ENCODE results near the gene TRAF2. TPM values are rescaled to one million over a fixed set of nuclear protein-coding genes. Genes with fewer than 3 reads are reported as not detected.

Gene TRAF2
- total and polyA plus RNA-seq, 2 of the 8 experiments (the other 6 are each of a cell fraction or from before 2014, with no cell fraction given) = 26.9 to 50.2 TPM

GRCh38 chr9:136840877-136841645, 45.3 kb upstream of the TRAF2 start (continued):
- 0 out of 2 replicates have a peak, but pooled peaks have one; percentile 8 for TF ChIP-seq GABPA (IDR thresholded peaks at IDR 0.05; ENCODE audit: borderline replicate concordance, insufficient read depth, low read length)
- peak; percentile 64 for TF ChIP-seq POLR2AphosphoS5 (IDR thresholded peaks at IDR 0.05; ENCODE audit: low read depth, low read length)
- TF ChIP-seq POLR2A (IDR thresholded peaks at IDR 0.05; ENCODE audit: control extremely low read depth in 1 of 2, low read depth in 2 of 2, low read length in 2 of 2) = no peak; a peak in 2 of 3 replicates
- TF ChIP-seq MAX (IDR thresholded peaks at IDR 0.05) = no peak
- no peak for TF ChIP-seq KDM5A (IDR thresholded peaks at IDR 0.05; ENCODE audit: low read length)

Data from H1 (cell line).